OCI-LY7 (cell line): ENCODE measurements around the gene MED14. TPM values are rescaled to one million over a fixed set of nuclear protein-coding genes. Genes with fewer than 3 reads are reported as not detected.

Experiments
- BruUV-seq: library from RNA; stranded (reverse); fragments of 400-500 nt; replicated peaks from 2 replicates; lab custom pipeline; 2021; lab: Mats Ljungman, UMichigan
- CTCF ChIA-PET: fragments of 300-600 bp; sonication (Branson Sonifier 250); formaldehyde crosslinking; loops from one replicate; lab custom pipeline; 2022; ENCODE audit warnings: antibody characterized with exemption; ENCODE audit not compliant: unreplicated experiment; lab: Charles Lee
- POLR2A ChIA-PET: fragments of 300-600 bp; sonication (Branson Sonifier 250); formaldehyde crosslinking; loops from one replicate; lab custom pipeline; 2022; ENCODE audit warnings: antibody characterized with exemption; lab: Charles Lee
- DNase-seq: peaks from one replicate; pipeline ENCODE4 v3.0.0-alpha.2; 2015; ENCODE audit warnings: low spot score
- H2AFZ ChIP-seq: fragments of 200-600 bp; sonication (generic), shearing (Covaris generic); 2 replicates; pipeline ENCODE4 v1.6.1; 2014; ENCODE audit warnings: mild to moderate bottlenecking, antibody characterized with exemption, low read length, moderate library complexity
- H3K27ac ChIP-seq: fragments of 200-600 bp; sonication (generic); 2 replicates; pipeline ENCODE4 v1.5.1; 2014; ENCODE audit warnings: mixed run types, low read depth, mild to moderate bottlenecking, moderate library complexity, low read length, inconsistent platforms; ENCODE audit not compliant: poor library complexity, severe bottlenecking
- H3K36me3 ChIP-seq: fragments of 200-600 bp; sonication (generic); 2 replicates; pipeline ENCODE4 v1.6.1; 2014; ENCODE audit warnings: mild to moderate bottlenecking, antibody characterized with exemption, low read length, moderate library complexity, mixed read lengths; ENCODE audit not compliant: insufficient read depth
- H3K4me1 ChIP-seq: fragments of 200-600 bp; sonication (generic); 2 replicates; pipeline ENCODE4 v1.5.1; 2014; ENCODE audit warnings: mild to moderate bottlenecking, low read length; ENCODE audit not compliant: insufficient read depth, poor library complexity, severe bottlenecking
- H3K4me2 ChIP-seq: fragments of 200-600 bp; sonication (generic); 2 replicates; pipeline ENCODE4 v1.6.1; 2014; ENCODE audit warnings: mild to moderate bottlenecking, low read length
- H3K4me3 ChIP-seq: fragments of 200-600 bp; sonication (generic); 2 replicates; pipeline ENCODE4 v1.5.1; 2014; ENCODE audit warnings: mild to moderate bottlenecking, low read depth, low read length; ENCODE audit not compliant: poor library complexity, severe bottlenecking
- H3K79me2 ChIP-seq: fragments of 200-600 bp; sonication (generic); 2 replicates; pipeline ENCODE4 v1.6.1; 2016; ENCODE audit warnings: low read depth, mild to moderate bottlenecking, low read length, moderate library complexity, mixed read lengths; ENCODE audit not compliant: insufficient read depth
- H3K9me2 ChIP-seq: fragments of 200-600 bp; sonication (generic); 2 replicates; pipeline ENCODE4 v1.6.1; 2016; ENCODE audit warnings: mild to moderate bottlenecking, low read length, mixed read lengths; ENCODE audit not compliant: insufficient read depth
- H3K9me3 ChIP-seq: fragments of 200-600 bp; sonication (generic); 2 replicates; pipeline ENCODE4 v1.6.1; 2014; ENCODE audit warnings: mild to moderate bottlenecking, mixed run types, low read length, mixed read lengths
- H4K20me1 ChIP-seq: fragments of 200-600 bp; sonication (generic); 2 replicates; pipeline ENCODE4 v1.6.1; 2014; ENCODE audit warnings: mild to moderate bottlenecking, antibody characterized with exemption, low read length, moderate library complexity, mixed read lengths; ENCODE audit not compliant: insufficient read depth
- EZH2phosphoT487 ChIP-seq: fragments of 200-600 bp; sonication (generic); IDR thresholded peaks from 2 replicates; pipeline ENCODE4 v1.6.1; 2018; ENCODE audit warnings: low read depth, borderline replicate concordance, mild to moderate bottlenecking, mixed run types, antibody characterized with exemption, low read length, moderate library complexity, mixed read lengths
- intact Hi-C: fragments of 100-400 bp; cut with micrococcal nuclease; formaldehyde crosslinking; loops from one replicate; pipeline ENCODE4 v1.10.0; 2022; ENCODE audit not compliant: unreplicated experiment
- total RNA-seq, 2 experiments: library from RNA; depleted of rRNA in 1 of 2; stranded (reverse); fragments of >200 nt in 1 of 2; shearing (Covaris generic) in 1 of 2; gene quantifications; 2 replicates each; pipeline ENCODE4 v1.2.3, GENCODE V29; 2014 to 2022
- TF ChIP-seq, protein P1 (sequence below): fragments of 200-600 bp; sonication (generic); conservative IDR thresholded peaks from 2 replicates; pipeline ENCODE4 v1.5.1; 2014; ENCODE audit warnings: mild to moderate bottlenecking, antibody characterized with exemption, low read length, moderate library complexity, mixed read lengths

The MED14 gene
- total RNA-seq, 2 experiments from 2014 or later = 28.1 to 57.0 TPM

DNA sequence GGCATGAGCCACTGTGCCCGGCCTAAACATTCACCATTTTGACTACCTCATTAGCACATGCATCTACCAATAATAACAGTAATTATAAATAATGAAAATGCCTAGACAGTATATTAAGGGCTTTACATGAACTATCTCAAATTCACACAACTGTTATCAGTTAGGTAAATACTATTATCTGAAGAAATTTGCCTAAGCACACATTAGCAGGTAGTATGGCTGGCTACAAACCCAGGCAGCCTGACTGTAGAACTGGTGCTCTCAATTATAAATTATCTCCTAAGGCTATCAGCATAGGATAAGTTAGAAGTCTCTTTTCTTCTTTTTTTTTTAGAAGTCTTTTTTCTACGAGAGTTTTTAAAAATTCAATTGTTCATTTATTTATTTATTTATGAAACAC lies 73.9 kb downstream of the MED14 start:
- DNase-seq = no peak
- no peak for TF ChIP-seq EZH2phosphoT487
- TF ChIP-seq, protein P1, sequence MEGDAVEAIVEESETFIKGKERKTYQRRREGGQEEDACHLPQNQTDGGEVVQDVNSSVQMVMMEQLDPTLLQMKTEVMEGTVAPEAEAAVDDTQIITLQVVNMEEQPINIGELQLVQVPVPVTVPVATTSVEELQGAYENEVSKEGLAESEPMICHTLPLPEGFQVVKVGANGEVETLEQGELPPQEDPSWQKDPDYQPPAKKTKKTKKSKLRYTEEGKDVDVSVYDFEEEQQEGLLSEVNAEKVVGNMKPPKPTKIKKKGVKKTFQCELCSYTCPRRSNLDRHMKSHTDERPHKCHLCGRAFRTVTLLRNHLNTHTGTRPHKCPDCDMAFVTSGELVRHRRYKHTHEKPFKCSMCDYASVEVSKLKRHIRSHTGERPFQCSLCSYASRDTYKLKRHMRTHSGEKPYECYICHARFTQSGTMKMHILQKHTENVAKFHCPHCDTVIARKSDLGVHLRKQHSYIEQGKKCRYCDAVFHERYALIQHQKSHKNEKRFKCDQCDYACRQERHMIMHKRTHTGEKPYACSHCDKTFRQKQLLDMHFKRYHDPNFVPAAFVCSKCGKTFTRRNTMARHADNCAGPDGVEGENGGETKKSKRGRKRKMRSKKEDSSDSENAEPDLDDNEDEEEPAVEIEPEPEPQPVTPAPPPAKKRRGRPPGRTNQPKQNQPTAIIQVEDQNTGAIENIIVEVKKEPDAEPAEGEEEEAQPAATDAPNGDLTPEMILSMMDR = no peak
- Histone ChIP-seq H3K27ac (no peak overlapping the region), H4K20me1 (no peaks in the 10 kb centered on the region), H3K9me3 (no peaks in the 10 kb centered on the region), H3K4me1 (no peaks in the 10 kb centered on the region), H3K9me2 (no peaks in the 10 kb centered on the region), H3K4me2 (no peak overlapping the region), H3K36me3 (peaks cover 56% of the 10 kb centered on the region), H3K79me2 (no peaks in the 10 kb centered on the region), H2AFZ (no peak overlapping the region), H3K4me3 (no peak overlapping the region)
- intact Hi-C loops = no loop called here
- POLR2A ChIA-PET = no interaction called here
- BruUV-seq = no TSS peak
- CTCF ChIA-PET = no interaction called here

DNA sequence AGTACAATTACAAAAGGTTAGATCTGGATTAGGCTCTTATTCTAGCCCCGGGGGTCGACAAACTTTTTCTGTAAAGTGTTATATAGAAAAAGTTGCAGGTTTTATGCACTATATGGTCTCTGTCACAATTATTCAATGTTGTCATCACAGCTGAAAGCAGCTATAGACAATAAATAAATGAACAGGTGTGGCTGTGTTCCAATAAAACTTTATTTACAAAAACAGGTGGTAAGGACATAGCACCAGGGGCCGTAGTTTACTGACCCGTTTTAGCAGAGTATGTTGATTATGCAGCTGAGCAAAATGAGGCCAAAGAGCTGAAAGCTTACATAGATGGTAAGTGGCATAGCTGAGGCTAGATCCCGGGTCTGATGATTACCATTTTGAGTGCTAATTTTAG lies 75.0 kb downstream of the MED14 start:
- Histone ChIP-seq H3K36me3 (peaks cover 54% of the 10 kb centered on the region), H3K79me2 (no peaks in the 10 kb centered on the region), H4K20me1 (no peaks in the 10 kb centered on the region), H3K9me2 (no peaks in the 10 kb centered on the region), H3K4me3 (no peak overlapping the region), H3K9me3 (no peaks in the 10 kb centered on the region), H3K4me1 (no peaks in the 10 kb centered on the region), H3K4me2 (no peak overlapping the region), H2AFZ (no peak overlapping the region), H3K27ac (no peak overlapping the region)
- no peak for DNase-seq
- BruUV-seq = no TSS peak
- TF ChIP-seq, protein P1 = no peak
- TF ChIP-seq EZH2phosphoT487 = no peak
- intact Hi-C loops = no loop called here
- ChIA-PET POLR2A (interaction anchor here (0.6 kb wide), 1 partner anchor 558 kb away, joined by 7 read pairs; no protein-coding TSS in a partner anchor), CTCF (no interaction called here)

DNA sequence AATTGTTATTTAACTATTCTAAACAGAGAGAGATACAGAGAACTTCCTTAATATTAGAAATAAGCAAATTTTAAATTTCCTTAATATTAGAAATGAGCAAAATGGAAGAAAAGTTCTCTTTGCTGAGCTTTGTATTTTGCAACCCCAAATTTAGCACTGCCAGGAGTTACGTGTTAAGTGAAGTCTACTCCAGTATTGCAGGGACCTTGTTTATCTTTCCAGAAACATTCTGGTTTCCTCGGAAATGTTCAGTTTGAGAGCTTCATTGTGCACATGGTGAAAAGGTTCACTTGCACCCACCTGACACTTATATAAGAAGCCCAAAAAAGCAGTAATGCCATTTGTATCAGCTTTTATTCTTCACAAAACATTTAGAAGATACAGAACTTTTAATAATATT lies 81.8 kb downstream of the MED14 start:
- Histone ChIP-seq H3K4me3 (no peak overlapping the region), H3K4me1 (peaks cover 7% of the 10 kb centered on the region), H3K27ac (no peak overlapping the region), H3K36me3 (peaks cover 36% of the 10 kb centered on the region; the same call in 1 of the 2 replicates), H3K79me2 (no peaks in the 10 kb centered on the region), H3K9me3 (no peaks in the 10 kb centered on the region), H3K9me2 (no peaks in the 10 kb centered on the region), H3K4me2 (no peak overlapping the region), H4K20me1 (no peaks in the 10 kb centered on the region), H2AFZ (no peak overlapping the region)
- POLR2A ChIA-PET = interaction anchor here (0.6 kb wide), 1 partner anchor 461 kb away, joined by 3 read pairs; no protein-coding TSS in a partner anchor
- intact Hi-C loops = loop anchor here (5.0 kb wide), 1 partner anchor 269 kb away; no protein-coding TSS in a partner anchor
- TF ChIP-seq, protein P1 = no peak
- no peak for TF ChIP-seq EZH2phosphoT487
- CTCF ChIA-PET = no interaction called here
- BruUV-seq = no TSS peak
- DNase-seq = no peak
